Naive thymus-derived CD8-positive, alpha-beta T cell (primary cell): Measurements from ENCODE around the gene WNT5B. TPM values are rescaled to one million over a fixed set of nuclear protein-coding genes. Genes with fewer than 3 reads are reported as not detected.
A peak's percentile ranks its signal among the peaks of the same experiment; 100 is the strongest.

ENCODE experiments used
- ATAC-seq, 2 donors: fragments of 150-1000 bp; cut with Tn5 transposase in 1 of 2; sonication (Bioruptor Pico), chemical (Tn5 transposase) in 1 of 2; 1 replicate in 1 of 2; 2 replicates in 1 of 2; pipeline ENCODE4 v1.10.0; 2021; ENCODE audit warnings: mild to moderate bottlenecking in 2 of 2, moderate library complexity in 2 of 2
- POLR2A ChIA-PET: fragments of 350-600 bp; sonication (Branson Sonifier 250); formaldehyde crosslinking; loops from one replicate; lab custom pipeline; 2021; ENCODE audit warnings: antibody characterized with exemption; lab: Charles Lee
- DNase-seq, 10 donors: peaks; one replicate each; pipeline versions ENCODE4 v3.0.0 to v3.0.0-alpha.2; 2020 to 2022
- H3K27ac Mint-ChIP-seq, 10 donors: one replicate each; pipeline ENCODE4 v1.8.0; 2020 to 2022; ENCODE audit warnings: mild to moderate bottlenecking in 10 of 10, mixed read lengths in 10 of 10, moderate library complexity in 4 of 10, inconsistent platforms in 1 of 10
- H3K27me3 Mint-ChIP-seq, 5 donors: one replicate each; pipeline ENCODE4 v1.8.0; 2021 to 2022; ENCODE audit warnings: mixed read lengths in 5 of 5
- H3K36me3 Mint-ChIP-seq, 3 donors: one replicate each; pipeline ENCODE4 v1.8.0; 2020 to 2022; ENCODE audit warnings: mixed read lengths in 3 of 3, mild to moderate bottlenecking in 2 of 3, inconsistent platforms in 1 of 3
- H3K4me1 Mint-ChIP-seq, 4 donors: one replicate each; pipeline ENCODE4 v1.8.0; 2021 to 2022; ENCODE audit warnings: mixed read lengths in 4 of 4
- H3K4me3 Mint-ChIP-seq, 10 donors: one replicate each; pipeline ENCODE4 v1.8.0; 2020 to 2022; ENCODE audit warnings: mild to moderate bottlenecking in 10 of 10, mixed read lengths in 10 of 10, moderate library complexity in 6 of 10, inconsistent platforms in 1 of 10
- H3K9me3 Mint-ChIP-seq, 9 donors: one replicate each; pipeline ENCODE4 v1.8.0; 2020 to 2022; ENCODE audit warnings: mixed read lengths in 9 of 9, mild to moderate bottlenecking in 3 of 9, inconsistent platforms in 1 of 9, moderate library complexity in 1 of 9
- polyA plus RNA-seq, 3 donors: library from polyadenylated mRNA; unstranded; fragments of 300-500 nt; fragmentation: Illumina TruSeq; gene quantifications; one replicate each; pipeline ENCODE4 v1.2.3, GENCODE V29; 2021
- total RNA-seq, 8 experiments: library from RNA in 2 of 8; stranded (reverse) in 2 of 8; gene quantifications; one replicate each; pipeline ENCODE4 v1.2.3 and lab custom pipeline; 2021 to 2026

WNT5B gene
- total and polyA plus RNA-seq, 5 experiments from 2014 or later = not detected

DNA sequence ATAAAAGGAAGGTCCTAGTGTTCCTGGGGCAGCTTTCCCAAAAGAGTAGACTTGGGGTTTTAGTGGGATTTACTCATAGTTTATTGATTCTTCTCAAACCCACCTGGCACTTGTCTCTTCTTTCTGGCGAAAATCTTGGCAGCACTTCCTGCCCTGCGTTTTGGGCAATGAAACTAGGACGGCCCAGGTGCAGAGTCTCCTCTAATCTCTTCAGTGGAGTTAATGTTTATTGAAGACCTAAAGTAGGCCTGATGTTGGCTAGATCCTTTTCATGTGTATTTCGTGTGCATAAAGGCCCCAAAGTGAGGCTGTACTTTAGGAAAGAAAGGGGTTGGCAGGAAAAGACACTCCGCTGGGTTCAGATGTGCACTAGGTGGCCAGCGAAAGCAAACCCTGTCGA, 5.1 kb downstream of the WNT5B start:
- Mint-ChIP-seq H3K27me3 (peaks cover 19 to 65% (median 31%) of the 10 kb centered on the region in 5 donors), H3K4me3 (no peak overlapping the region), H3K27ac (peak overlapping the region in 1 of 10 donors; percentile 53), H3K9me3 (no peaks in the 10 kb centered on the region), H3K4me1 (peaks cover 10 to 25% (median 17%) of the 10 kb centered on the region in 4 donors), H3K36me3 (no peaks in the 10 kb centered on the region)
- no peak for ATAC-seq
- POLR2A ChIA-PET = interaction anchor here (0.7 to 1.3 kb wide), 3 partner anchors 11 to 530 kb away, joined by 3 read pairs; no protein-coding TSS in a partner anchor
- DNase-seq = no peak

GRCh38 chr12:1634590-1635191, 5.7 kb downstream of the WNT5B start:
- Mint-ChIP-seq H3K36me3 (no peaks in the 10 kb centered on the region), H3K9me3 (no peaks in the 10 kb centered on the region), H3K4me3 (no peak overlapping the region), H3K27ac (peak overlapping the region in 1 of 10 donors; percentile 53), H3K27me3 (peaks cover 17 to 60% (median 27%) of the 10 kb centered on the region in 5 donors), H3K4me1 (peaks cover 8 to 20% (median 13%) of the 10 kb centered on the region in 4 donors)
- ATAC-seq (peak; percentile 64 to 68), DNase-seq (peak; percentile 20 to 71 (median 50))
- POLR2A ChIA-PET = interaction anchor here (0.7 to 1.3 kb wide), 3 partner anchors 11 to 531 kb away, joined by 3 read pairs; no protein-coding TSS in a partner anchor

- no peak overlapping the region for H3K27ac Mint-ChIP-seq
- H3K9me3 Mint-ChIP-seq = no peaks in the 10 kb centered on the region
- H3K4me1 Mint-ChIP-seq = peaks cover 7 to 16% (median 11%) of the 10 kb centered on the region in 4 donors
- H3K27me3 Mint-ChIP-seq = peaks cover 17 to 56% (median 27%) of the 10 kb centered on the region in 5 donors
- DNase-seq = no peak
- H3K4me3 Mint-ChIP-seq = no peak overlapping the region
- H3K36me3 Mint-ChIP-seq = no peaks in the 10 kb centered on the region
- no peak for ATAC-seq
- POLR2A ChIA-PET = interaction anchor here (1.3 kb wide), 1 partner anchor 161 kb away, joined by 3 read pairs; no protein-coding TSS in a partner anchor
Observed at GRCh38 chr12:1635301-1636095, 6.5 kb downstream of the WNT5B start.

- Mint-ChIP-seq H3K4me1 (peaks cover 0 to 10% (median 2%) of the 10 kb centered on the region in 4 donors), H3K4me3 (no peak overlapping the region), H3K9me3 (no peaks in the 10 kb centered on the region), H3K27me3 (peaks cover 4 to 31% (median 12%) of the 10 kb centered on the region in 5 donors), H3K27ac (no peak overlapping the region), H3K36me3 (no peaks in the 10 kb centered on the region)
- POLR2A ChIA-PET = interaction anchor here (0.6 kb wide), 1 partner anchor 85 kb away, joined by 4 read pairs; no protein-coding TSS in a partner anchor
- ATAC-seq (no peak), DNase-seq (no peak)
Observed at GRCh38 chr12:1638203-1638602, 9.2 kb downstream of the WNT5B start.

- DNase-seq (no peak), ATAC-seq (no peak)
- POLR2A ChIA-PET = no interaction called here
- H3K27me3 Mint-ChIP-seq = peaks cover 2 to 21% (median 5%) of the 10 kb centered on the region in 5 donors
- no peak overlapping the region for H3K27ac Mint-ChIP-seq
- H3K4me3 Mint-ChIP-seq = no peak overlapping the region
- no peaks in the 10 kb centered on the region for H3K36me3 Mint-ChIP-seq
- no peaks in the 10 kb centered on the region for H3K9me3 Mint-ChIP-seq
- peaks cover 0 to 7% (median under 1%) of the 10 kb centered on the region in 4 donors for H3K4me1 Mint-ChIP-seq
Observed at GRCh38 chr12:1639538-1639937, 10.5 kb downstream of the WNT5B start.

DNA sequence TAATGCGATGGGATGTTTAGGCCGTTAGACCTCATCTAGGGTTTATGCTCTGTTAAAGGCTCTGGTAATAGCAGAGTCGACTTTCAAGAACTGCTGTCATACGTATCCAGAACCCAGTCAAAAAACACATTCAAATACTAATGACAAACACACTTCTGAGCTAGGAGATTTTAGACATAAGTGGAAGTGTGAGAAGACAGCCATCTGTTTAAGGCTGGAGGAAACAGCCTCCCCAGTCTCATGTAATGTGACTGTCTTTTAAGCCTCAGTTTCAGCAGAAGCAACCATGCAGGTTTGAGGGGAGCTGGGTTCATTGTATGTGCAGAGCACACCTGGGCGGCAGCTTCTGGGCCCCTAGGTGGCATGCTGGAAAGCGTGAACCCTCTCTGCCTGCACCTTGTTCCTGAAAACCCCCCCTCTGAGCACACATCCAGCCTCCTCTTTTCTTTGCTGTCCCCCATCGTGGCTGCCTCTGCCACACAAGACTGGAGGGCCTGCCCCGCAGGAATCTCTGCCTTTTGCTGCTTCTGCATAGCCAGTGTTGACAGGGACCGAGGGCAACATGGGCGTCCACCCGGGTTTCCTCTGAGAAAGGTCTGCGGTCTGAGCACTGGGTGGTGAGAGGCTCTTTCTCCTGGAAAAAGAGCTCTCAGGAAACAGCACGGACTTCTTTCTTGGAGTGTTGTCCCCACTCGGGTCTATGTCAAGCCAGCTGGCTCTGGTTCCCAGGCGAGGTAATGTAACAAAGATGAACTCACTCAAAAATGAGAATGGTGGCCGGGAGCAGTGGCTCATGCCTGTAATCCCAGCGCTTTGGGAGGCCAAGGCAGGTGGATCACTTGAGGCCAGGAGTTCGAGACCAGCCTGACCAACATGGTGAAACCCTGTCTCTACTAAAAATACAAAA, 11.6 kb downstream of the WNT5B start:
- Mint-ChIP-seq H3K27me3 (peaks cover 1 to 10% (median 3%) of the 10 kb centered on the region in 5 donors), H3K4me3 (no peak overlapping the region), H3K9me3 (no peaks in the 10 kb centered on the region), H3K27ac (no peak overlapping the region), H3K4me1 (peaks cover 0 to 5% (median under 1%) of the 10 kb centered on the region in 4 donors), H3K36me3 (no peaks in the 10 kb centered on the region)
- ATAC-seq = no peak
- no peak for DNase-seq
- POLR2A ChIA-PET = no interaction called here

DNA sequence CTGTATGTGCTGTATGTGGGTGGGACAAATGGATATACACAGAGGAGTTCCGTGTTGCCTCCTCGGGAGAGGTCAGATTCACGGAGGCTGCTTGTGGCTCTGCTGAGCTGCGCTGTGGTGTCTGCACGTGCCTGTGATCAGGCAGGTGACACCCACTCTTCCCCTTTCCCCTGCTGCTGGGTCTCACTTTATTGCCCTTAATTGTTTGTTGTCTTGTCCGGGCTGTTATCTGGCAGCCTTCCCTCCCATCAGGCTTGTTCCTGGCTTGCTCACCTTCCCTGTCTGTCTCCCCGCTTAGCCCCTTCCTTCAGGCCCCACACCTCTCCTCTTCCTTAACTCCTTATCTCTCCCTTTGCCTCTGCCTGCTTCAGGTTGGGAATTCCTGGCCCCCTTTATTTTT, 13.5 kb downstream of the WNT5B start:
- H3K27me3 Mint-ChIP-seq = peaks cover 0 to 5% (median 2%) of the 10 kb centered on the region in 5 donors
- DNase-seq (no peak), ATAC-seq (no peak)
- peaks cover 0 to 14% (median 3%) of the 10 kb centered on the region in 4 donors for H3K4me1 Mint-ChIP-seq
- H3K27ac Mint-ChIP-seq = peak overlapping the region in 1 of 10 donors; percentile 59
- no peaks in the 10 kb centered on the region for H3K9me3 Mint-ChIP-seq
- POLR2A ChIA-PET = no interaction called here
- no peaks in the 10 kb centered on the region for H3K36me3 Mint-ChIP-seq
- no peak overlapping the region for H3K4me3 Mint-ChIP-seq

GRCh38 chr12:1643043-1643442, 14.0 kb downstream of the WNT5B start:
- H3K27ac Mint-ChIP-seq = no peak overlapping the region
- DNase-seq (no peak), ATAC-seq (no peak)
- POLR2A ChIA-PET = no interaction called here
- no peaks in the 10 kb centered on the region for H3K36me3 Mint-ChIP-seq
- H3K4me1 Mint-ChIP-seq = peaks cover 0 to 14% (median 3%) of the 10 kb centered on the region in 4 donors
- H3K9me3 Mint-ChIP-seq = no peaks in the 10 kb centered on the region
- no peak overlapping the region for H3K4me3 Mint-ChIP-seq
- H3K27me3 Mint-ChIP-seq = peaks cover 0 to 6% (median 2%) of the 10 kb centered on the region in 5 donors

- Mint-ChIP-seq H3K27ac (no peak overlapping the region), H3K4me1 (peaks cover 0 to 14% (median 3%) of the 10 kb centered on the region in 4 donors), H3K27me3 (peaks cover 0 to 6% (median 3%) of the 10 kb centered on the region in 5 donors), H3K4me3 (no peak overlapping the region), H3K36me3 (no peaks in the 10 kb centered on the region), H3K9me3 (no peaks in the 10 kb centered on the region)
- POLR2A ChIA-PET = no interaction called here
- no peak for ATAC-seq
- DNase-seq = no peak
Observed at GRCh38 chr12:1643905-1644533, 15.0 kb downstream of the WNT5B start.

GRCh38 chr12:1644534-1645438, 15.8 kb downstream of the WNT5B start:
- Mint-ChIP-seq H3K27me3 (peaks cover 0 to 9% (median 7%) of the 10 kb centered on the region in 5 donors), H3K4me3 (no peak overlapping the region), H3K9me3 (no peaks in the 10 kb centered on the region), H3K4me1 (peaks cover 0 to 14% (median 3%) of the 10 kb centered on the region in 4 donors), H3K36me3 (no peaks in the 10 kb centered on the region), H3K27ac (peak overlapping the region in 1 of 10 donors; percentile 41)
- DNase-seq (no peak), ATAC-seq (no peak)
- POLR2A ChIA-PET = interaction anchor here (1.5 kb wide), 1 partner anchor 10 kb away, joined by 3 read pairs; no protein-coding TSS in a partner anchor

GRCh38 chr12:1645819-1646218, 16.8 kb downstream of the WNT5B start:
- POLR2A ChIA-PET = interaction anchor here (1.5 kb wide), 1 partner anchor 11 kb away, joined by 3 read pairs; no protein-coding TSS in a partner anchor
- no peak overlapping the region for H3K4me3 Mint-ChIP-seq
- peak overlapping the region in 1 of 10 donors; percentile 25 for H3K27ac Mint-ChIP-seq
- no peak for DNase-seq
- H3K9me3 Mint-ChIP-seq = no peaks in the 10 kb centered on the region
- no peak for ATAC-seq
- peaks cover 0 to 13% (median 10%) of the 10 kb centered on the region in 5 donors for H3K27me3 Mint-ChIP-seq
- H3K36me3 Mint-ChIP-seq = no peaks in the 10 kb centered on the region
- H3K4me1 Mint-ChIP-seq = peaks cover 0 to 14% (median 3%) of the 10 kb centered on the region in 4 donors
